Large intestine (tissue), 3 donors: ENCODE data around the gene TPRG1. TPM values are rescaled to one million over a fixed set of nuclear protein-coding genes. Genes with fewer than 3 reads are reported as not detected.

Experiments used
- DNase-seq, 2 donors: peaks; one replicate each; pipeline versions ENCODE4 v3.0.0 to v3.0.0-alpha.2; 2013
- H3K27ac ChIP-seq: one replicate; pipeline ENCODE4 v1.5.1; 2013; ENCODE audit warnings: low read length
- H3K27me3 ChIP-seq: 2 replicates; pipeline ENCODE4 v1.6.1; 2013; ENCODE audit warnings: low read length; ENCODE audit not compliant: control insufficient read depth, insufficient read depth
- H3K36me3 ChIP-seq: 2 replicates; pipeline ENCODE4 v1.6.1; 2013; ENCODE audit warnings: low read length; ENCODE audit not compliant: control insufficient read depth, insufficient read depth
- H3K4me1 ChIP-seq: one replicate; pipeline ENCODE4 v1.6.1; 2013; ENCODE audit warnings: low read length; ENCODE audit not compliant: control insufficient read depth, insufficient read depth
- H3K4me3 ChIP-seq: one replicate; pipeline ENCODE4 v1.5.1; 2013; ENCODE audit warnings: low read length
- H3K9me3 ChIP-seq: one replicate; pipeline ENCODE4 v1.6.1; 2013; ENCODE audit warnings: mild to moderate bottlenecking, low read depth, low read length, moderate library complexity; ENCODE audit not compliant: control insufficient read depth
- WGBS: methylation state at CpG from one replicate; pipeline ENCODE4 v1.1.5; 2013; ENCODE audit warnings: low lambda C conversion rate; ENCODE audit not compliant: insufficient coverage; 5-methylcytosine and 5-hydroxymethylcytosine counted together
- polyA plus RNA-seq: library from polyadenylated mRNA; unstranded; fragments of 120-200 nt; gene quantifications from one replicate; pipeline ENCODE4 v1.2.1, GENCODE V29; 2013

The TPRG1 gene
- polyA plus RNA-seq, 1 donor: 0.64 TPM

DNA sequence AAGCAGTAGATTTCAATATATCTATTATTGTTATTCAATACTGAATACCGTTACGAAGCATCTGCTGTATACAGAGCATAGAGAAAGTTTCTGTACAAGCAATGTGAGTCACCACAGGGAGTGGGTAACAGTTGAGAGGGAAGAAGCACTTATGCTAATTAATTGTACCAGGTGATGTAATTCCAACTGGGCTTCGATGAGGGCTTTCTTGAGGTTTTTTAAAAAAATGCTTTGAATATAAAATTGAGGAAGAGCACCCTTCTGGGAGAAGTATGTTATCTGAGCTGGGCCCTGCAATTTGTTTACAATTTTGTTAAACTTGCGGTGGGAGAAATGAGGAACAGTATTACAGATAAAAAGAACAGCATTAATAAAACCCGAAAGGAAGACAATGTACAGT, 197.9 kb downstream of the TPRG1 start:
- Histone ChIP-seq H3K27ac (no peak overlapping the region), H3K4me3 (no peak overlapping the region), H3K27me3 (no peaks in the 10 kb centered on the region), H3K4me1 (no peaks in the 10 kb centered on the region), H3K9me3 (no peaks in the 10 kb centered on the region), H3K36me3 (no peaks in the 10 kb centered on the region)
- 100% methylated on average over 1 of the region's 5 CpGs for WGBS
- no peak for DNase-seq

DNA sequence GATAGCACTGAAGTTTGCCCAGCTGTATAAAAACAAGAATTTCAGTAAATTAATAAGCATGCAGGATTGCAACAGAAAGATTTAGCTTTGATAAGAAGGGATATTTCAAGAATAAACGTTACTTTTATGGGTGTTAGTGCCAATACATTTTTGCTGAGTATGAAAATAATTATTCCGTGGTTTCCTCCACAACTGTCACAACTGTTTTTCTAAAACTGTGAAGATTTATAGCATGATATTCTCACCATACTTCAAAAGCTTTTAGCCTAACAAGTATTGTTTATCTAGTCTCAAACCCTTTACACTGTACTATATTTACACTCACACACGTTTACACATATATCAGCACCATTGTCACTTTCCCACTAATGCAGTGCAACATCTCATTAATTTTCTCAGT, 200.5 kb downstream of the TPRG1 start:
- Histone ChIP-seq H3K27ac (no peak overlapping the region), H3K4me3 (no peak overlapping the region), H3K36me3 (no peaks in the 10 kb centered on the region), H3K27me3 (no peaks in the 10 kb centered on the region), H3K4me1 (no peaks in the 10 kb centered on the region), H3K9me3 (no peaks in the 10 kb centered on the region)
- 55% methylated on average over 2 of the region's 3 CpGs for WGBS
- DNase-seq: no peak
